GM18502 (cell line): ENCODE measurements around the gene WDFY4.

ENCODE experiments used
- ATAC-seq: cut with Tn5 transposase; IDR thresholded peaks from one replicate; pipeline ENCODE4 v1.9.1; 2021; ENCODE audit warnings: mild to moderate bottlenecking; ENCODE audit not compliant: unreplicated experiment, poor library complexity

The WDFY4 gene

GRCh38 chr10:48785796-48786195 is 101.1 kb downstream of the WDFY4 start:
- no peak for ATAC-seq

GRCh38 chr10:48786606-48787282 is 102.1 kb downstream of the WDFY4 start:
- no peak for ATAC-seq

GRCh38 chr10:48788554-48788953 is 103.9 kb downstream of the WDFY4 start:
- ATAC-seq, result no peak

GRCh38 chr10:48789486-48790456 is 105.1 kb downstream of the WDFY4 start:
- ATAC-seq, result no peak

- ATAC-seq, result no peak
Observed at GRCh38 chr10:48790457-48791044, 105.9 kb downstream of the WDFY4 start.

GRCh38 chr10:48791267-48791928 is 106.7 kb downstream of the WDFY4 start:
- no peak for ATAC-seq

GRCh38 chr10:48792121-48792520 is 107.4 kb downstream of the WDFY4 start:
- no peak for ATAC-seq

- no peak for ATAC-seq
Observed at GRCh38 chr10:48792687-48793096, 108.0 kb downstream of the WDFY4 start.

GRCh38 chr10:48794074-48794473 is 109.4 kb downstream of the WDFY4 start:
- ATAC-seq, result no peak

- no peak for ATAC-seq
Observed at GRCh38 chr10:48796713-48797245, 112.1 kb downstream of the WDFY4 start.

GRCh38 chr10:48797830-48798229 is 113.2 kb downstream of the WDFY4 start:
- ATAC-seq, result no peak

- ATAC-seq, result no peak
Observed at GRCh38 chr10:48798481-48799254, 114.0 kb downstream of the WDFY4 start.

- ATAC-seq, result no peak
Observed at GRCh38 chr10:48799341-48800006, 114.8 kb downstream of the WDFY4 start.

GRCh38 chr10:48800007-48800675 is 115.5 kb downstream of the WDFY4 start:
- ATAC-seq, result no peak

GRCh38 chr10:48801001-48801421 is 116.3 kb downstream of the WDFY4 start:
- ATAC-seq, result no peak

GRCh38 chr10:48802611-48803071 is 118.0 kb downstream of the WDFY4 start:
- peak; percentile 89 for ATAC-seq

- ATAC-seq, result no peak
Observed at GRCh38 chr10:48803801-48804584, 119.3 kb downstream of the WDFY4 start.
